ENCODE results near the gene FHOD3. TPM values are rescaled to one million over a fixed set of nuclear protein-coding genes. Genes with fewer than 3 reads are reported as not detected.

FHOD3 gene
- total and polyA plus RNA-seq, 2 donors (not counting 1 experiment from before 2014, with no cell fraction given) = not detected

DNA sequence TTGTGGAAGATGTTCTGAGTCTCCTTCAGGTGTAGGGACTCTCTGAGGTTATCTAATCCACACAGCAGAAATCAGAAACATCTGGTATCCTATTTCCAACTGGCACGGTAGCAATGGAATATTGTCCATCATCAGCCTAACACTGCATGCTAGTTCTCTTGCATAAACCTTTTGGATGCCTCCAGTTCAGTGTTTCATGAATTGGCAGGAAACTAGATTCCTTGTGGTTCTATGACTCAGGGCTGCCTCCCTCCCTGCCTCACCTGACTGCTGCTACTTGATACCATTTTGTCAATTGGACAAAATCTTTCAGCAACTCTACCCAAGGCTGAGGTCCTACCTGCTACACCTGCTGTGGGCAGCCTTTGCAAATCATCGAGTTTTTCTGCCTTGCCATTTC lies 400.4 kb downstream of the FHOD3 start:
- Mint-ChIP-seq H3K4me1 (no peaks in the 10 kb centered on the region), H3K4me3 (no peak overlapping the region), H3K27ac (no peak overlapping the region), H3K9me3 (ENCODE audit: insufficient read depth) (no peaks in the 10 kb centered on the region), H3K27me3 (peaks cover 9% of the 10 kb centered on the region)
- no peaks in the 10 kb centered on the region for H3K27me3 ChIP-seq (replicated peaks in 1 of 4; ENCODE audit: control extremely low read depth in 1 of 4, control insufficient read depth in 3 of 4, insufficient read depth in 4 of 4, low read length in 3 of 4)
- ChIA-PET CTCF (no interaction called here), POLR2A (no interaction called here)
- H3K4me3 ChIP-seq (ENCODE audit: control extremely low read depth in 1 of 5, extremely low read depth in 1 of 5, insufficient read depth in 1 of 5, low read depth in 2 of 5, low read length in 4 of 5) = no peak overlapping the region
- no peaks in the 10 kb centered on the region for H3K4me1 ChIP-seq (ENCODE audit: control insufficient read depth in 2 of 2, insufficient read depth in 2 of 2, low read length in 2 of 2)
- H3K9ac ChIP-seq (ENCODE audit: low read length) = no peak overlapping the region
- no peaks in the 10 kb centered on the region for H3K9me3 ChIP-seq (ENCODE audit: control extremely low read depth in 1 of 3, control insufficient read depth in 2 of 3, insufficient read depth in 1 of 3, low read length in 2 of 3)
- TF ChIP-seq, protein P1, sequence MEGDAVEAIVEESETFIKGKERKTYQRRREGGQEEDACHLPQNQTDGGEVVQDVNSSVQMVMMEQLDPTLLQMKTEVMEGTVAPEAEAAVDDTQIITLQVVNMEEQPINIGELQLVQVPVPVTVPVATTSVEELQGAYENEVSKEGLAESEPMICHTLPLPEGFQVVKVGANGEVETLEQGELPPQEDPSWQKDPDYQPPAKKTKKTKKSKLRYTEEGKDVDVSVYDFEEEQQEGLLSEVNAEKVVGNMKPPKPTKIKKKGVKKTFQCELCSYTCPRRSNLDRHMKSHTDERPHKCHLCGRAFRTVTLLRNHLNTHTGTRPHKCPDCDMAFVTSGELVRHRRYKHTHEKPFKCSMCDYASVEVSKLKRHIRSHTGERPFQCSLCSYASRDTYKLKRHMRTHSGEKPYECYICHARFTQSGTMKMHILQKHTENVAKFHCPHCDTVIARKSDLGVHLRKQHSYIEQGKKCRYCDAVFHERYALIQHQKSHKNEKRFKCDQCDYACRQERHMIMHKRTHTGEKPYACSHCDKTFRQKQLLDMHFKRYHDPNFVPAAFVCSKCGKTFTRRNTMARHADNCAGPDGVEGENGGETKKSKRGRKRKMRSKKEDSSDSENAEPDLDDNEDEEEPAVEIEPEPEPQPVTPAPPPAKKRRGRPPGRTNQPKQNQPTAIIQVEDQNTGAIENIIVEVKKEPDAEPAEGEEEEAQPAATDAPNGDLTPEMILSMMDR (IDR thresholded peaks at IDR 0.05) = no peak
- no peak for TF ChIP-seq EZH2 (IDR thresholded peaks at IDR 0.05; ENCODE audit: borderline replicate concordance, insufficient read depth, low read depth, low read length, poor library complexity, severe bottlenecking)
- WGBS (ENCODE audit: insufficient coverage) = 100% methylated on average over 1 of the region's 2 CpGs
- DNase-seq (no peak), ATAC-seq (ENCODE audit: low read depth) (no peak)
- no peaks in the 10 kb centered on the region for H4K20me1 ChIP-seq (ENCODE audit: control insufficient read depth, insufficient read depth, low read length, poor library complexity, severe bottlenecking)
- H3K79me2 ChIP-seq (ENCODE audit: control insufficient read depth, insufficient read depth, low read length) = no peaks in the 10 kb centered on the region
- intact Hi-C loops (cut with micrococcal nuclease) = no loop called here
- no peak overlapping the region for H2AFZ ChIP-seq (ENCODE audit: insufficient read depth, low read depth, low read length, poor library complexity, severe bottlenecking)
- H3K36me3 ChIP-seq (replicated peaks in 1 of 2; ENCODE audit: control extremely low read depth in 1 of 2, control insufficient read depth in 1 of 2, extremely low read depth in 1 of 2, insufficient read depth in 2 of 2, low read length in 1 of 2) = no peaks in the 10 kb centered on the region
- no peak overlapping the region for H3K4me2 ChIP-seq (replicated peaks; ENCODE audit: low read depth, low read length, poor library complexity, severe bottlenecking)
- H3K27ac ChIP-seq (ENCODE audit: low read length in 2 of 2) = no peak overlapping the region

DNA sequence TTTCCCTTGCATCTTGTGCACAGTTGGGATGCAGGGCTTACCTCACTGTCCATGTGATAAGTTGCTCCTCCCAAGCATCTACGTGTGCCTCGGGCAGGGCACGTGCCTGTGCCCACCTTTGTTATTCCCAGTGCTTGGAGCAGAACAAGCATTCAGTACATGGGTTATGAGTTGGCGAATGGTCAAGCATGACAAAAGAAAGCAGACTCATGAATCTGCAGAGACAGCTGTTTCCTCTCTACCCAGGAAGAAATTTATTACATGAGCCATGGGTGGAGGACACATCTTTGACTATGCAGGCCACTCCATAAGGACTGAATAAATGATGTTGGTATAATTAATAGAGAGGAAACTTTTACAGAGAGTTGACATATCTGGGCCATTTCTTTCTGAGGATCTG lies 403.4 kb downstream of the FHOD3 start:
- Histone ChIP-seq H3K79me2 (ENCODE audit: control insufficient read depth, insufficient read depth, low read length) (no peaks in the 10 kb centered on the region), H3K9ac (ENCODE audit: low read length) (no peak overlapping the region), H3K9me3 (ENCODE audit: control extremely low read depth in 1 of 3, control insufficient read depth in 2 of 3, insufficient read depth in 1 of 3, low read length in 2 of 3) (peaks cover 0 to 2% (median 0%) of the 10 kb centered on the region in 3 donors), H3K4me2 (replicated peaks; ENCODE audit: low read depth, low read length, poor library complexity, severe bottlenecking) (no peak overlapping the region), H4K20me1 (ENCODE audit: control insufficient read depth, insufficient read depth, low read length, poor library complexity, severe bottlenecking) (no peaks in the 10 kb centered on the region), H3K36me3 (replicated peaks in 1 of 2; ENCODE audit: control extremely low read depth in 1 of 2, control insufficient read depth in 1 of 2, extremely low read depth in 1 of 2, insufficient read depth in 2 of 2, low read length in 1 of 2) (no peaks in the 10 kb centered on the region), H3K27me3 (replicated peaks in 1 of 4; ENCODE audit: control extremely low read depth in 1 of 4, control insufficient read depth in 3 of 4, insufficient read depth in 4 of 4, low read length in 3 of 4) (no peaks in the 10 kb centered on the region), H3K4me1 (ENCODE audit: control insufficient read depth in 2 of 2, insufficient read depth in 2 of 2, low read length in 2 of 2) (no peaks in the 10 kb centered on the region), H2AFZ (ENCODE audit: insufficient read depth, low read depth, low read length, poor library complexity, severe bottlenecking) (no peak overlapping the region), H3K4me3 (ENCODE audit: control extremely low read depth in 1 of 5, extremely low read depth in 1 of 5, insufficient read depth in 1 of 5, low read depth in 2 of 5, low read length in 4 of 5) (no peak overlapping the region), H3K27ac (ENCODE audit: low read length in 2 of 2) (no peak overlapping the region)
- Mint-ChIP-seq H3K27me3 (peaks cover 9% of the 10 kb centered on the region), H3K27ac (no peak overlapping the region), H3K4me1 (no peaks in the 10 kb centered on the region), H3K9me3 (ENCODE audit: insufficient read depth) (no peaks in the 10 kb centered on the region), H3K4me3 (no peak overlapping the region)
- DNase-seq (no peak), ATAC-seq (ENCODE audit: low read depth) (no peak)
- CTCF ChIA-PET = no interaction called here
- intact Hi-C loops (cut with micrococcal nuclease) = no loop called here
- 90% methylated on average over 4 of the region's 4 CpGs for WGBS (ENCODE audit: insufficient coverage)
- POLR2A ChIA-PET = no interaction called here
- TF ChIP-seq, protein P1 (IDR thresholded peaks at IDR 0.05) = no peak
- no peak for TF ChIP-seq EZH2 (IDR thresholded peaks at IDR 0.05; ENCODE audit: borderline replicate concordance, insufficient read depth, low read depth, low read length, poor library complexity, severe bottlenecking)

Data from B cell (primary cell).